ENCODE results near the gene ATP11C.

ATP11C gene

GRCh38 chrX:139802048-139802447 lies 130.8 kb downstream of the ATP11C start:
- Histone ChIP-seq H3K4me3 (replicated peaks; ENCODE audit: insufficient read depth, low read length) (no peak overlapping the region), H3K27ac (replicated peaks) (no peak overlapping the region), H3K27me3 (ENCODE audit: insufficient read depth, poor library complexity, severe bottlenecking) (no peaks in the 10 kb centered on the region)
- DNase-seq (ENCODE audit: low read depth in 1 of 2, low spot score in 1 of 2): no peak
- TF ChIP-seq CTCF (IDR thresholded peaks at IDR 0.05; ENCODE audit: insufficient read depth, low read length) (no peak), SPI1 (IDR thresholded peaks at IDR 0.05; ENCODE audit: borderline replicate concordance, low read depth) (no peak), POLR2AphosphoS5 (IDR thresholded peaks at IDR 0.05; ENCODE audit: low read depth) (no peak), GABPA (IDR thresholded peaks at IDR 0.05; ENCODE audit: low read depth) (no peak), REST (IDR thresholded peaks at IDR 0.05; ENCODE audit: insufficient replicate concordance, low read depth) (no peak)

- Histone ChIP-seq H3K4me3 (replicated peaks; ENCODE audit: insufficient read depth, low read length) (no peak overlapping the region), H3K27ac (replicated peaks) (no peak overlapping the region), H3K27me3 (ENCODE audit: insufficient read depth, poor library complexity, severe bottlenecking) (no peaks in the 10 kb centered on the region)
- TF ChIP-seq CTCF (IDR thresholded peaks at IDR 0.05; ENCODE audit: insufficient read depth, low read length): no peak
- TF ChIP-seq SPI1 (IDR thresholded peaks at IDR 0.05; ENCODE audit: borderline replicate concordance, low read depth): no peak
- TF ChIP-seq GABPA (IDR thresholded peaks at IDR 0.05; ENCODE audit: low read depth): no peak
- no peak for TF ChIP-seq REST (IDR thresholded peaks at IDR 0.05; ENCODE audit: insufficient replicate concordance, low read depth)
- no peak for TF ChIP-seq POLR2AphosphoS5 (IDR thresholded peaks at IDR 0.05; ENCODE audit: low read depth)
- no peak for DNase-seq (ENCODE audit: low read depth in 1 of 2, low spot score in 1 of 2)
These were observed 131.4 kb downstream of the ATP11C start for GRCh38 chrX:139801397-139801813.

- H3K27ac ChIP-seq (replicated peaks): no peak overlapping the region
- H3K27me3 ChIP-seq (ENCODE audit: insufficient read depth, poor library complexity, severe bottlenecking): no peaks in the 10 kb centered on the region
- TF ChIP-seq GABPA (IDR thresholded peaks at IDR 0.05; ENCODE audit: low read depth) (no peak), SPI1 (IDR thresholded peaks at IDR 0.05; ENCODE audit: borderline replicate concordance, low read depth) (no peak), REST (IDR thresholded peaks at IDR 0.05; ENCODE audit: insufficient replicate concordance, low read depth) (no peak), POLR2AphosphoS5 (IDR thresholded peaks at IDR 0.05; ENCODE audit: low read depth) (no peak), CTCF (IDR thresholded peaks at IDR 0.05; ENCODE audit: insufficient read depth, low read length) (no peak)
- no peak for DNase-seq (ENCODE audit: low read depth in 1 of 2, low spot score in 1 of 2)
- H3K4me3 ChIP-seq (replicated peaks; ENCODE audit: insufficient read depth, low read length): no peak overlapping the region
These were observed 134.2 kb downstream of the ATP11C start for GRCh38 chrX:139798701-139799100.

Measured in HL-60 (cell line).